ENCODE measurements around the gene RNU6-1.

The RNU6-1 gene

DNA sequence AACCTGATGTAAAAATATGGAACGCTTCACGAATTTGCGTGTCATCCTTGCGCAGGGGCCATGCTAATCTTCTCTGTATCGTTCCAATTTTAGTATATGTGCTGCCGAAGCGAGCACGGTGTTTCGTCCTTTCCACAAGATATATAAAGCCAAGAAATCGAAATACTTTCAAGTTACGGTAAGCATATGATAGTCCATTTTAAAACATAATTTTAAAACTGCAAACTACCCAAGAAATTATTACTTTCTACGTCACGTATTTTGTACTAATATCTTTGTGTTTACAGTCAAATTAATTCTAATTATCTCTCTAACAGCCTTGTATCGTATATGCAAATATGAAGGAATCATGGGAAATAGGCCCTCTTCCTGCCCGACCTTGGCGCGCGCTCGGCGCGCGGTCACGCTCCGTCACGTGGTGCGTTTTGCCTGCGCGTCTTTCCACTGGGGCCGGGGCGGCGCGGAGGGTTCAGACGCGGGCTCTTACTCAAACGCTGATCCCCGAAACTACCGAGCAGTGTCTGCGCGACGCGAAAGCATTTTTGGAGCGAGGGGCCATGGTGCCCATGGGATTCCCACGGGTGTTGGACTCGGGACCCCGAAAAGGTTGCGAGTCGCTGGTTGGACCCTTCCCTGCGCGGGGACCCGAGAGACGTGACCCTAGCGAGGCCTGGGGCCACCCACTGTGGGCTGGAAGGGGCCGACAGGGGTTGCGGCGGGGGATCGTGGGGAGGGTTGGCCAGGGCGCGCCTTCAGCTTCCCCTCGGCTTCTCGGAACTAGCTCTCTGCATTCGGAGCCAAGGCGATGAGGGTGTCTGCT lies at the start of gene RNU6-1:
TSS of gene RNU6-1 (minus strand) at position 117 of the 820 bp plus-strand sequence.
- peak; percentile 97 for DNase-seq (ENCODE audit: low spot score)

GRCh38 chr15:67887776-67888175 lies 47.9 kb upstream of the RNU6-1 start:
- DNase-seq (ENCODE audit: low spot score): no peak

- DNase-seq (ENCODE audit: low spot score): no peak
These were observed 46.0 kb upstream of the RNU6-1 start for GRCh38 chr15:67885861-67886260.

DNA sequence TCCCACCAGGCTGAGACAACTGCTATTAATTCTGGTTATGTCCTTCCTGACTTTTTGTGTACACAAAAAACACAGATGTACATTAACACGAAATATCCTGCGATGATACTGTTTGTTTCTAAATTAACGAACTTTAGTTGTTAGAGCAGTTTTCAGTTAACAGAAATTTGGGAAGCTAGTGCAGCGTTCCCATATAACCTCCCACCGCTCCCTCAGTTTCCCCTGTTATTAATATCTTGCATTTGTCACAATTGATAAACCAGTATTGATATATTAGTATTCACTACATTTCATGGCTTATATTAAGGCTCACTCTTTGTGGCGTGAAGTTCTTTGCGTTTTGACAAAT lies 45.3 kb upstream of the RNU6-1 start:
- DNase-seq (ENCODE audit: low spot score): no peak

- peak; percentile 76 for DNase-seq (ENCODE audit: low spot score)
These were observed 44.8 kb upstream of the RNU6-1 start for GRCh38 chr15:67884514-67885174.

GRCh38 chr15:67884009-67884408 lies 44.2 kb upstream of the RNU6-1 start:
- DNase-seq (ENCODE audit: low spot score): no peak

- no peak for DNase-seq (ENCODE audit: low spot score)
These were observed 43.5 kb upstream of the RNU6-1 start for GRCh38 chr15:67883234-67883773.

GRCh38 chr15:67882487-67883233 lies 42.8 kb upstream of the RNU6-1 start:
- no peak for DNase-seq (ENCODE audit: low spot score)

DNA sequence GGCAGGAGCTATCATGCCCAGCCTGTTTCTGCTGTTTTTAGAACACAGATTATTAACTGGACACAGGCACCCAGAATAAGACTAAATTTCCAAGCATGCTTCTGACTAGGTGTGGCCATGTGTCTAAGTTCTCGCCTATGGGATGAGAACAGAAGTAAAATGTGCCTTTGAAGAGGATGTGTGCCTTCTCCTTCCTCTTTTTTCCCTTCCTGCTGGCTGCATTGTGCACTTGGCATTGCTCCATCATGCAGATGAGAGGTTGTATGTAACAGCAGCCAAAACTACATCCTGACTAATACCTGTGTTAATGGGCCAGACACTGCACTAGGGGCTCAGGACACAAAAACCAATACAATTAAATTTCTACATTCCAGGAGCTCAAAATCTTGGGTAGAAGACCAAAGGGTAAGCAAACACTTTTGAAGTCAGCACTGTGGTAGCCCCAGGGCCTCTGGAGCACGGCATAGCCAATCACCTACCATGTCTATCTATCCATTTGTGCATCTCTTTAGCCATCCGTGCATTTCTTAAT lies 40.9 kb upstream of the RNU6-1 start:
- no peak for DNase-seq (ENCODE audit: low spot score)

- no peak for DNase-seq (ENCODE audit: low spot score)
These were observed 39.7 kb upstream of the RNU6-1 start for GRCh38 chr15:67879440-67880129.

DNA sequence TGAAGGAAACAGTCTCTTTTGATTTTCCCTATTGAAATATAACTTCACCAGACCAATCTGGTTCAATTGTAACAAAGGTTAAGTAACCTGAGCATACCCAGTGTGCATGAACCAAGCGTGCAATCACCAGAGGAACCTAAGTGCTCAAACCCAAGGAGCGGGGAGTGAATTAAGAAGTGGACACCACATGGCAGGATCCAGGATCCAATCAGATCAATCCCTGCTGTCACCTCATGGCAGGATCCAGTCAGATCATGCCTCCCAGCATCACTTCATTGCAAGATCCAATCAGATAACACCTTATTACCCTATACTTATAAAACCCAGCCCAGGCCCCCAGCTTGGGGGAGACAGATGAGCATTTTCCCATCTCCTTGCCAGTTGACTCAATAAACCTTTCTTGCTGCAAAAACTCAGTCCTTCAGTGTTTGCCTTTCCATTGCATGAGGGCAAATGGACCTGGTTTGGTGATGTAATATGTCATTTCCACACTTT lies 38.9 kb upstream of the RNU6-1 start:
- DNase-seq (ENCODE audit: low spot score): no peak

GRCh38 chr15:67873777-67874176 lies 33.9 kb upstream of the RNU6-1 start:
- DNase-seq (ENCODE audit: low spot score): no peak

- no peak for DNase-seq (ENCODE audit: low spot score)
These were observed 31.1 kb upstream of the RNU6-1 start for GRCh38 chr15:67870868-67871408.

DNA sequence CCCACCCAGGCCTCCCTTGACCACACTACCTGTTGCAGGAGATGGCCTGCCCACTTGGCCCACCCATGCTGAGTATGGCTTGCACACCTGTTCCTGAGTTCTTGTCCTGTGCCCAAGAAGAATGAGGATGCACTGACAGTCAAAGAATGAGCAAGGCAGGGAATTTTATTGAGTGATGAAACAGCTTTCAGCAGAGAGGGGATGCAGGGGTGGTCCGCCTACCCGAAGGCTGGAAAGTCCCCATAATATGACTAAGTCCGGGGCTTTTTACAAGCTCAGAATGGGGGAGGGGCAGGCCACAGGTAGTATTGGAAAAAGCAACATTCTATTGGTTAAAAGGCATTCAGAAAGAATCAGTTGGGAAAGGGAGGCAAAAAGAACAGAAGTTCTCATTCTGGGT lies 29.9 kb upstream of the RNU6-1 start:
- no peak for DNase-seq (ENCODE audit: low spot score)

GRCh38 chr15:67865766-67866165 lies 25.9 kb upstream of the RNU6-1 start:
- no peak for DNase-seq (ENCODE audit: low spot score)

DNA sequence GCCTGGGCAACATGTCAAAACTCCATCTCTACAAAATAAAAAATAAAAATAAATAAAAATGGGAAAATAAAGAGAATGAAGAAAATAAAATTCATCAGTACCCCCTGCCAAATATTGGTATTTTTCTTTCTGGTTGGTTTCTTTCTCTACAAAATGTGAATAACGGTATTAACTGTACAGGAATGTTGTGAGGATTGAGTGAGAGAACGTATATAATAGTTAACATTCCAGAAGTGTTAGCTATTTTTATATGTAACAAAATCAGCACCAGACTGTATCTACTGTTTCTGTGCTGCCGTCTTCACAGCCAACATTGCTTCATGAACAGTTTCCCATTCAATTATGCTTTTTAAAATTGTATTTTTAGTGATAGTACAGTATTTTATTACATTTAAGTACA lies 25.5 kb upstream of the RNU6-1 start:
- no peak for DNase-seq (ENCODE audit: low spot score)

DNA sequence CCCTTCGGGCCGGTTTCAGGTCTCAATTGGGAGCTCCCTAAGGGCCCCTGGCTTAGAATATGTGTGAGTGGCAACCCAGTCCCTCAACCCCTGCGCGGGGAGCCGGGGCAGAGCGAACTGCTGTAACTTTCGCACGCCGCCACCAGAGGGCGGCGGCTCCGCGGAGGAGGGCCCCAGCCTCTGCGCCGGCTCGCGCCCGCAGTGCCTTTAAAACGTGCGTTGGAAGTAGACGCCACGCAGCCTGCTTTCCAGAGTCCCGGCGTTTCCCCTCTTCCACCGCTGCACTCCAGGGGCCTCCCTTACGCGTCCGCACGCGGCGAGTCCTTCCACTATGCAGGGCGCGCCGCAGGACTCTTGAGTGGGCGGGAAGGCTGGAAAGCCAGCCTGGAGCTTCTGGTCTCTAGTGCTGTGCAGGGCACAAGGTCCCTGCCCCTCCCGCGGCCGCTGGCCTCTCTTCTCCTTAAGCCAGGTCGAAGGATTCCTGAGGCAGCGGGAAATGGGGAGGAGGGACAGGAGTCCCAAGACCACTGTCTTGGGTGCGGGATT lies 23.7 kb upstream of the RNU6-1 start:
- peak; percentile 89 for DNase-seq (ENCODE audit: low spot score)

DNA sequence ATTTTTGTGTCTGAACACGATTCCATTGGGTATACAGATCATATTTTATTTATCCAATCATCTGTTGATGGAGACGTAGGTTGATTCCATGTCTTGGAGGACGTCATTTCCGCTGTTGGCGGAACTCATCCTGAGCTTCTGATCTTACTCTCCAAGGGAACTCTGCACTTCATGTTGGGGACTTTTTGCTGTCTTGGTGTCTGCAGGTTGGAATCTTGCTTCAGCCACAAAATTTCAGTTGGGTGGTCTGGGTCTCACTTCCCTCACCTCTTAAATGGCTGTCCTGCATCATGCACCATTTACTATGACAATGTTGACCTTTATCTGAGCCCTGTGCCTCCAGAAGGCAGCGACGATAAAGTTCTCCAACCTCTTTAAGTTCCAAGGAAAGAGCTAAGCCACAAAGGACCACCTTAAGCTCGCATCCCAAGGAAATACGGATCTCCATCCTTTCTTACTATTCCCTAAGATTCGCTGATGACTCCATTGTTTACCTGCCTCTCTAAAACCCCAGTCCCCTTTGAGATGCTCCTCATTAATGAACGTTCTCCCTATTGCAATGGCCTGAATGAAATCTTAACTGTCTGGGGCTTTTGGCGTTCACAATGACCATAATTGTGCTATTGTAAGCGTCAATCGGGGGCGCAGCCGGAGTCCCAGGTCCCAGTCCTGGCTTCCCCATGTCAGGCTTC lies 23.1 kb upstream of the RNU6-1 start:
- no peak for DNase-seq (ENCODE audit: low spot score)

GRCh38 chr15:67861983-67862382 lies 22.1 kb upstream of the RNU6-1 start:
- no peak for DNase-seq (ENCODE audit: low spot score)

DNA sequence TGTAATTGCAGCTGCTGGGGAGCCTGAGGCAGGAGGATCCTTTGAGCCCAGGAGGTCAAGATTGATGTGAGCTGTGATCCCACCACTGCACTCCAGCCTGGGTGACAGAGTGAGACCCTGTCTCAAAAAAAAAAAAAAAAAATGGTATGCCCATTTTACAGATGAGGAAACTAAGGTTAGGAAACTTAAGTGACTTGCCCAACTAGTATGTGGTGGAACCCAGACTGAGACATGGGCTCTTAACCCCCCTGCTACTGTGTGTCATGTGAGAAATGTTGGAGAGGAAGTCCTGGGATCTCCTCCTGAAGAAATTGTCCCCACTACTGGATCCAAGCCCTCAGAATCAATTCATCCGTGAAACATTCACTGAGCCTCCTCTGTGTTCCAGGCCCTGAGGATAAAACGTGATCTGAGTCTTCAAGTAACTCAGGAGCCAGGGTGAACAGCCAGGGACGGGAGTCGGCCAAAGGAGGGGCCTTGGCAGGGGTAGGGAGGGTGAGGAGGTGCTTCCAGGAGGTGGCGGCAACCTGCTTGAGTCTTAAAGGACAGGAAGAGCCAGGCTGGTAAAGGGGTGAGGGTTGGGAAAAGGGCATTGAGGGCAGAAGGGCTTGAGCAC lies 19.6 kb upstream of the RNU6-1 start:
- DNase-seq (ENCODE audit: low spot score): no peak

Data from LoVo (cell line).